Activated CD4-positive, alpha-beta memory T cell treated with anti-CD3 and anti-CD28 coated beads for 36 hours (primary cell): ENCODE results near the gene CALB2. TPM values are rescaled to one million over a fixed set of nuclear protein-coding genes. Genes with fewer than 3 reads are reported as not detected.

ENCODE experiments used
- CTCF ChIA-PET: fragments of 350-600 bp; sonication (Branson Sonifier 250); formaldehyde crosslinking; loops from one replicate; lab custom pipeline; 2021; ENCODE audit warnings: antibody characterized with exemption, inconsistent platforms; lab: Charles Lee
- POLR2A ChIA-PET: fragments of 350-600 bp; sonication (Branson Sonifier 250); formaldehyde crosslinking; loops from one replicate; lab custom pipeline; 2021; ENCODE audit warnings: antibody characterized with exemption; lab: Charles Lee
- DNase-seq: peaks from one replicate; pipeline ENCODE4 v3.0.0-alpha.2; 2020
- H3K27ac Mint-ChIP-seq: one replicate; pipeline ENCODE4 v1.8.0; 2021; ENCODE audit warnings: mixed read lengths
- H3K27me3 Mint-ChIP-seq: one replicate; pipeline ENCODE4 v1.8.0; 2021; ENCODE audit warnings: mixed read lengths
- H3K36me3 Mint-ChIP-seq: one replicate; pipeline ENCODE4 v1.8.0; 2021; ENCODE audit warnings: mixed read lengths
- H3K4me1 Mint-ChIP-seq: one replicate; pipeline ENCODE4 v1.8.0; 2021; ENCODE audit warnings: low read depth, mixed read lengths
- H3K4me3 Mint-ChIP-seq: one replicate; pipeline ENCODE4 v1.8.0; 2021; ENCODE audit warnings: mild to moderate bottlenecking, mixed read lengths
- H3K9me3 Mint-ChIP-seq: one replicate; pipeline ENCODE4 v1.8.0; 2021; ENCODE audit warnings: mixed read lengths
- intact Hi-C: fragments of 100-400 bp; cut with micrococcal nuclease; formaldehyde crosslinking; loops from one replicate; pipeline ENCODE4 v1.15.1; 2023
- total RNA-seq, 2 experiments: library from RNA; stranded (reverse); gene quantifications; one replicate each; pipeline ENCODE4 v1.2.3, GENCODE V29; 2021

Gene CALB2
- total RNA-seq, 2 experiments from 2014 or later, result not detected

- H3K36me3 Mint-ChIP-seq, result no peaks in the 10 kb centered on the region
- POLR2A ChIA-PET, result no interaction called here
- intact Hi-C loops, result no loop called here
- DNase-seq, result no peak
- H3K27ac Mint-ChIP-seq, result no peak overlapping the region
- peaks cover 24% of the 10 kb centered on the region for H3K27me3 Mint-ChIP-seq
- no peaks in the 10 kb centered on the region for H3K9me3 Mint-ChIP-seq
- H3K4me3 Mint-ChIP-seq, result no peak overlapping the region
- CTCF ChIA-PET, result interaction anchor here (1.1 to 2.1 kb wide), 3 partner anchors 11 to 20 kb away, joined by 4 to 7 read pairs (median 5); no protein-coding TSS in a partner anchor
- no peaks in the 10 kb centered on the region for H3K4me1 Mint-ChIP-seq
These were observed 74.4 kb downstream of the CALB2 start for GRCh38 chr16:71432906-71433305.

DNA sequence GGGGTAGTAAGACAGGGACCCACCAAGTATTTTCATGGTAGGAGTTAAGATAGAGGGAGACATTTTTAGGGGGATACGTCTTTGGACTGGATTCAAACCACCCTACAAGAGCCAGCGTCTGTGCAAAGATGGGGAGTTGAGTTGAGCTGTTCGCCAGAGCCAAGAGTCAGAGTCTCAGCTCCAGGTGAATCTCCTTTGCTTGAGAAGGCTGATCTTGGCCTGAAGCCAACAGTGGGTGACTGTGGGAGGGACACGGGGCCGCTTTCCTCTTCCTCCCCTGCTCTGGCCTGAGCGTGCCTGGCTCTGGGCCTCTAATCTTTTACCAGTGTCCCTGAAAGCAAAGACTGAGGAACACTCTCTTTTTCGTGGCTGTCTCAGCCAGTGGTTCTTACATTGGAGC, 78.0 kb downstream of the CALB2 start:
- Mint-ChIP-seq H3K9me3 (no peaks in the 10 kb centered on the region), H3K4me1 (no peaks in the 10 kb centered on the region), H3K27ac (no peak overlapping the region), H3K36me3 (no peaks in the 10 kb centered on the region), H3K4me3 (no peak overlapping the region), H3K27me3 (peaks cover 17% of the 10 kb centered on the region)
- intact Hi-C loops, result no loop called here
- POLR2A ChIA-PET, result no interaction called here
- CTCF ChIA-PET, result interaction anchor here (1.8 to 2.2 kb wide), 2 partner anchors 24 to 64 kb away, joined by 4 to 7 read pairs; no protein-coding TSS in a partner anchor
- DNase-seq, result no peak

GRCh38 chr16:71439523-71439922, 81.0 kb downstream of the CALB2 start:
- Mint-ChIP-seq H3K27ac (no peak overlapping the region), H3K27me3 (peaks cover 13% of the 10 kb centered on the region), H3K36me3 (no peaks in the 10 kb centered on the region), H3K9me3 (peaks cover 4% of the 10 kb centered on the region), H3K4me3 (no peak overlapping the region), H3K4me1 (no peaks in the 10 kb centered on the region)
- CTCF ChIA-PET, result interaction anchor here (0.6 to 2.4 kb wide), 5 partner anchors 10 to 172 kb away, joined by 3 to 14 read pairs (median 3); partner anchors contain the start of gene ZNF23
- POLR2A ChIA-PET, result no interaction called here
- intact Hi-C loops, result no loop called here
- no peak for DNase-seq

Other genes starting within 250 kb of the CALB2 start
- gene HYDIN, start 128.0 kb upstream of the CALB2 start, total RNA-seq, result not detected
- 10 to 100 TPM; 18.1 to 19.8 TPM for gene CMTR2, start 69.3 kb upstream of the CALB2 start, total RNA-seq
- gene TLE7, start 83.3 kb downstream of the CALB2 start, total RNA-seq, result not detected
- 1 to 10 TPM; 5.7 to 8.5 TPM for gene ZNF23, start 103.5 kb downstream of the CALB2 start, total RNA-seq
- 1 to 10 TPM; 2.4 to 2.7 TPM for gene ZNF19, start 130.6 kb downstream of the CALB2 start, total RNA-seq
- gene CHST4, start 167.7 kb downstream of the CALB2 start, total RNA-seq, result not detected
- not detected for gene TAT, start 218.4 kb downstream of the CALB2 start, total RNA-seq